H1 (cell line): ENCODE results near the gene LITAF. TPM values are rescaled to one million over a fixed set of nuclear protein-coding genes. Genes with fewer than 3 reads are reported as not detected.

Experiments used
- CTCF ChIA-PET: fragments of 300-600 bp; sonication (Branson Sonifier 250); formaldehyde crosslinking; loops from one replicate; lab custom pipeline; 2021; ENCODE audit not compliant: partially characterized antibody; lab: Charles Lee
- POLR2A ChIA-PET: fragments of 300-600 bp; sonication (Branson Sonifier 250); formaldehyde crosslinking; loops from one replicate; lab custom pipeline; 2021; ENCODE audit warnings: inconsistent platforms; ENCODE audit not compliant: partially characterized antibody; lab: Charles Lee
- DNase-seq, 2 experiments: peaks; one replicate each; pipeline versions ENCODE4 v3.0.0 to v3.0.0-alpha.2; 2010 to 2022; ENCODE audit warnings: low spot score in 2 of 2, low read depth in 1 of 2, mixed read lengths in 1 of 2
- FAIRE-seq: peaks from 2 replicates; lab custom pipeline; 2011; peaks lifted over from hg19 to GRCh38; lab: Jason Lieb, UNC
- H2AFZ ChIP-seq: 2 replicates; pipeline ENCODE4 v1.8.1; 2012; ENCODE audit warnings: low read length, inconsistent platforms
- H2AK5ac ChIP-seq: 2 replicates; pipeline ENCODE4 v1.6.1; 2013; ENCODE audit warnings: low read depth, low read length
- H2BK120ac ChIP-seq: replicated peaks from 2 replicates; pipeline ENCODE3; 2013; ENCODE audit warnings: low read depth, low read length, inconsistent platforms
- H2BK12ac ChIP-seq: 2 replicates; pipeline ENCODE4 v1.6.1; 2013; ENCODE audit warnings: low read depth, low read length
- H2BK15ac ChIP-seq: 2 replicates; pipeline ENCODE4 v1.6.1; 2013; ENCODE audit warnings: low read length
- H2BK20ac ChIP-seq: 2 replicates; pipeline ENCODE4 v1.6.1; 2013; ENCODE audit warnings: low read length
- H2BK5ac ChIP-seq: 2 replicates; pipeline ENCODE4 v1.6.1; 2013; ENCODE audit warnings: low read depth, low read length
- H3K14ac ChIP-seq: 2 replicates; pipeline ENCODE4 v1.6.1; 2013; ENCODE audit warnings: inconsistent platforms; ENCODE audit not compliant: insufficient read length
- H3K18ac ChIP-seq: 2 replicates; pipeline ENCODE4 v1.6.1; 2013; ENCODE audit warnings: low read length; ENCODE audit errors: extremely low read depth
- H3K23ac ChIP-seq: 2 replicates; pipeline ENCODE4 v1.6.1; 2013; ENCODE audit warnings: inconsistent platforms; ENCODE audit not compliant: insufficient read length
- H3K23me2 ChIP-seq: 2 replicates; pipeline ENCODE4 v1.6.1; 2013; ENCODE audit warnings: low read depth, low read length
- H3K27ac ChIP-seq: 2 replicates; pipeline ENCODE4 v1.6.1; 2011; ENCODE audit warnings: low read depth, low read length, inconsistent platforms
- H3K27me3 ChIP-seq, 4 experiments: replicated peaks in 1 of 4; 1 replicate in 1 of 4; 2 replicates in 3 of 4; pipeline versions ENCODE4 v1.6.1 to v1.8.1; 2011 to 2013; ENCODE audit warnings: low read length in 3 of 4, mild to moderate bottlenecking in 3 of 4, inconsistent platforms in 2 of 4, mixed read lengths in 2 of 4, moderate library complexity in 1 of 4; ENCODE audit not compliant: control insufficient read depth in 3 of 4, insufficient read depth in 3 of 4; ENCODE audit errors: extremely low read depth in 1 of 4
- H3K36me3 ChIP-seq, 4 experiments: 2 replicates each; pipeline versions ENCODE4 v1.6.1 to v1.8.1; 2011 to 2013; ENCODE audit warnings: mild to moderate bottlenecking in 4 of 4, low read length in 3 of 4, moderate library complexity in 2 of 4, control low read depth in 1 of 4, inconsistent platforms in 1 of 4; ENCODE audit not compliant: insufficient read depth in 4 of 4, control insufficient read depth in 2 of 4
- H3K4ac ChIP-seq: replicated peaks from 2 replicates; pipeline ENCODE3; 2013; ENCODE audit warnings: low read length, low read depth, mixed read lengths, inconsistent platforms; ENCODE audit not compliant: insufficient read length
- H3K4me1 ChIP-seq, 4 experiments: replicated peaks in 1 of 4; 1 replicate in 1 of 4; 2 replicates in 3 of 4; pipeline versions ENCODE4 v1.6.1 to v1.8.1; 2011 to 2013; ENCODE audit warnings: low read length in 3 of 4, inconsistent platforms in 2 of 4, mixed read lengths in 1 of 4; ENCODE audit not compliant: insufficient read depth in 4 of 4, control insufficient read depth in 3 of 4
- H3K4me2 ChIP-seq, 2 experiments: 2 replicates each; pipeline versions ENCODE4 v1.6.1 to v1.8.1; 2011 to 2013; ENCODE audit warnings: low read depth in 2 of 2, low read length in 2 of 2, control low read depth in 1 of 2, inconsistent platforms in 1 of 2, mild to moderate bottlenecking in 1 of 2; ENCODE audit not compliant: insufficient read depth in 1 of 2
- H3K4me3 ChIP-seq, 4 experiments: fragments of 200-600, 300-600 bp in 1 of 4; sonication (generic), shearing (Covaris generic), sonication (Bioruptor Twin) in 1 of 4; 2 replicates each; pipeline versions ENCODE4 v1.5.1 to v1.8.1; 2011 to 2016; ENCODE audit warnings: low read length in 4 of 4, low read depth in 3 of 4, control low read depth in 2 of 4, inconsistent platforms in 2 of 4, mild to moderate bottlenecking in 2 of 4, mixed read lengths in 1 of 4, moderate library complexity in 1 of 4; ENCODE audit not compliant: insufficient read depth in 2 of 4; ENCODE audit errors: extremely low read depth in 1 of 4
- H3K56ac ChIP-seq: replicated peaks from 2 replicates; pipeline ENCODE3; 2013; ENCODE audit warnings: low read depth, mild to moderate bottlenecking, mixed read lengths, low read length, inconsistent platforms; ENCODE audit not compliant: insufficient read length
- H3K79me1 ChIP-seq: 2 replicates; pipeline ENCODE4 v1.6.1; 2013; ENCODE audit warnings: low read depth, low read length, control low read depth
- H3K79me2 ChIP-seq, 2 experiments: 2 replicates each; pipeline versions ENCODE4 v1.6.1 to v1.8.1; 2012 to 2013; ENCODE audit warnings: low read length in 2 of 2, mild to moderate bottlenecking in 2 of 2, inconsistent platforms in 1 of 2; ENCODE audit not compliant: insufficient read depth in 2 of 2, control insufficient read depth in 1 of 2
- H3K9ac ChIP-seq, 4 experiments: replicated peaks in 1 of 4; 1 replicate in 1 of 4; 2 replicates in 3 of 4; pipeline versions ENCODE4 v1.6.1 to v1.8.1; 2011 to 2013; ENCODE audit warnings: low read depth in 3 of 4, low read length in 3 of 4, control low read depth in 2 of 4, mild to moderate bottlenecking in 2 of 4, moderate library complexity in 2 of 4, inconsistent platforms in 1 of 4; ENCODE audit errors: extremely low read depth in 1 of 4
- H3K9me3 ChIP-seq, 2 experiments: 2 replicates each; pipeline versions ENCODE4 v1.6.1 to v1.8.1; 2012 to 2013; ENCODE audit warnings: mild to moderate bottlenecking in 2 of 2, moderate library complexity in 2 of 2, control low read depth in 1 of 2, inconsistent platforms in 1 of 2, low read depth in 1 of 2, low read length in 1 of 2, mixed read lengths in 1 of 2; ENCODE audit not compliant: insufficient read depth in 2 of 2
- H4K20me1 ChIP-seq, 2 experiments: replicated peaks in 1 of 2; 2 replicates each; pipeline versions ENCODE3 to v1.8.1; 2011 to 2013; ENCODE audit warnings: inconsistent platforms in 2 of 2, low read length in 2 of 2, mild to moderate bottlenecking in 1 of 2; ENCODE audit not compliant: insufficient read depth in 2 of 2, control insufficient read depth in 1 of 2
- H4K5ac ChIP-seq: 2 replicates; pipeline ENCODE4 v1.6.1; 2013; ENCODE audit warnings: low read length, low read depth, mixed read lengths, inconsistent platforms; ENCODE audit not compliant: insufficient read length
- H4K8ac ChIP-seq: 2 replicates; pipeline ENCODE4 v1.8.0; 2013; ENCODE audit warnings: mild to moderate bottlenecking, moderate library complexity, low read length, inconsistent platforms; ENCODE audit not compliant: insufficient read depth; ENCODE audit errors: extremely low read depth
- H4K91ac ChIP-seq: replicated peaks from 2 replicates; pipeline ENCODE3; 2013; ENCODE audit warnings: low read length, mixed read lengths, inconsistent platforms; ENCODE audit not compliant: insufficient read length
- ASH2L ChIP-seq: fragments of 200-600, 300-600 bp; sonication (generic); IDR thresholded peaks from one replicate; pipeline ENCODE4 v1.7.1; 2017; ENCODE audit warnings: low read length
- BCL11A ChIP-seq, 2 experiments: IDR thresholded peaks; one replicate each; pipeline ENCODE4 v1.6.1; 2011; ENCODE audit warnings: low read depth in 2 of 2, low read length in 2 of 2, mild to moderate bottlenecking in 2 of 2
- BRCA1 ChIP-seq: IDR thresholded peaks from 2 replicates; pipeline ENCODE4 v1.6.1; 2012; ENCODE audit warnings: low read depth, low read length, improper control_type of control experiment
- CBX8 ChIP-seq: fragments of 300-800, 300-1000 bp; sonication (generic); IDR thresholded peaks from 2 replicates; pipeline ENCODE4 v1.7.1; 2016; ENCODE audit warnings: low read depth, low read length, borderline replicate concordance
- EP300 ChIP-seq, 2 experiments: IDR thresholded peaks; 1 replicate in 1 of 2; 2 replicates in 1 of 2; pipeline ENCODE4 v1.6.1; 2011 to 2012; ENCODE audit warnings: low read depth in 2 of 2, low read length in 2 of 2, mild to moderate bottlenecking in 2 of 2, borderline replicate concordance in 1 of 2, inconsistent platforms in 1 of 2, moderate library complexity in 1 of 2
- EZH2 ChIP-seq: fragments of 200-600 bp; sonication (generic); IDR thresholded peaks from 2 replicates; pipeline ENCODE4 v1.7.1; 2012; ENCODE audit warnings: low read depth, mild to moderate bottlenecking, moderate library complexity, low read length, inconsistent platforms; ENCODE audit not compliant: severe bottlenecking
- MAX ChIP-seq: IDR thresholded peaks from 2 replicates; pipeline ENCODE4 v1.6.1; 2012; ENCODE audit warnings: inconsistent platforms
- POLR2A ChIP-seq, 2 experiments: IDR thresholded peaks; 1 replicate in 1 of 2; 2 replicates in 1 of 2; pipeline ENCODE4 v1.6.1; 2011; ENCODE audit warnings: low read depth in 2 of 2, low read length in 2 of 2, mild to moderate bottlenecking in 2 of 2; ENCODE audit errors: control extremely low read depth in 1 of 2
- SAP30 ChIP-seq: fragments of 300-600 bp; sonication (generic); IDR thresholded peaks from 2 replicates; pipeline ENCODE4 v1.7.1; 2012; ENCODE audit warnings: low read length, moderate library complexity, mild to moderate bottlenecking, inconsistent platforms; ENCODE audit not compliant: insufficient read depth, insufficient replicate concordance
- SIX5 ChIP-seq: IDR thresholded peaks from 2 replicates; pipeline ENCODE4 v1.6.1; 2011; ENCODE audit warnings: mild to moderate bottlenecking, low read depth, low read length
- SP1 ChIP-seq: IDR thresholded peaks from 2 replicates; pipeline ENCODE4 v1.6.1; 2011; ENCODE audit warnings: low read depth, low read length
- SP2 ChIP-seq: IDR thresholded peaks from 2 replicates; pipeline ENCODE4 v1.6.1; 2012; ENCODE audit warnings: mild to moderate bottlenecking, low read length, inconsistent platforms
- SP4 ChIP-seq: IDR thresholded peaks from 2 replicates; pipeline ENCODE4 v1.6.1; 2012; ENCODE audit warnings: low read length, inconsistent platforms
- TAF7 ChIP-seq: optimal IDR thresholded peaks from 2 replicates; pipeline ENCODE3; 2011; ENCODE audit warnings: low read depth, mild to moderate bottlenecking, inconsistent platforms, low read length, moderate library complexity, borderline replicate concordance
- ZNF274 ChIP-seq: IDR thresholded peaks from 2 replicates; pipeline ENCODE4 v1.7.0; 2012; ENCODE audit warnings: low read length, borderline replicate concordance; ENCODE audit errors: extremely low read depth
- WGBS, 2 experiments: shearing (Covaris generic) in 1 of 2; methylation state at CpG; one replicate each; pipeline versions ENCODE4 v1.1.6 to v1.1.7; 2013 to 2015; ENCODE audit warnings: low lambda C conversion rate in 2 of 2, mixed read lengths in 2 of 2, inconsistent platforms in 1 of 2, low coverage in 1 of 2, missing lambda C conversion rate in 1 of 2; ENCODE audit not compliant: insufficient replicate concordance in 2 of 2, insufficient coverage in 1 of 2, insufficient read length in 1 of 2; ENCODE audit errors: extremely low coverage in 1 of 2, missing lambda C conversion rate in 1 of 2; 5-methylcytosine and 5-hydroxymethylcytosine counted together
- polyA plus RNA-seq, 7 experiments: library from polyadenylated mRNA; depleted of rRNA in 3 of 7; stranded (reverse) in 5 of 7; unstranded in 2 of 7; fragments of >200 nt in 5 of 7; fragments of 200-250 nt in 2 of 7; gene quantifications; 1 replicate in 5 of 7; 2 replicates in 1 of 7; 4 replicates in 1 of 7; pipeline versions ENCODE4 v1.2.1 to v1.2.3, GENCODE V29; 2011 to 2013; ENCODE audit warnings: missing spikeins in 2 of 7, mixed read lengths in 2 of 7
- total RNA-seq: library from RNA; stranded (reverse); fragmentation: NEBNext Ultra II Directional; extraction: Animal tissue kit (Norgen Biotek cat#: 25700); gene quantifications from 2 replicates; pipeline ENCODE4 v1.2.1, GENCODE V29; 2021

The LITAF gene
- total and polyA plus RNA-seq, 2 of the 8 experiments (the other 6 are each of a cell fraction or from before 2014, with no cell fraction given) = 165 to 205 TPM

GRCh38 chr16:11551842-11552241 is 34.9 kb downstream of the LITAF start:
- 97% methylated on average over 3 of the region's 3 CpGs; no CpG with 5 or more reads in 1 of the 2 experiments for whole genome bisulfite sequencing, 2 experiments
- Histone ChIP-seq H2BK5ac (no peak overlapping the region), H3K9ac (no peak overlapping the region), H3K4me2 (no peak overlapping the region), H2AFZ (no peak overlapping the region), H4K20me1 (no peaks in the 10 kb centered on the region), H3K18ac (no peak overlapping the region), H3K79me1 (no peaks in the 10 kb centered on the region), H2BK120ac (no peak overlapping the region), H3K4ac (no peak overlapping the region), H3K27ac (no peak overlapping the region), H3K4me3 (no peak overlapping the region), H3K14ac (no peak overlapping the region), H4K91ac (no peak overlapping the region), H2BK20ac (no peak overlapping the region), H4K5ac (no peak overlapping the region), H3K23ac (no peak overlapping the region), H2AK5ac (no peak overlapping the region), H3K79me2 (peaks cover 0 to 3% of the 10 kb centered on the region in 2 experiments; a peak in 1 of 4 replicates), H3K36me3 (peaks cover 10 to 92% (median 36%) of the 10 kb centered on the region in 4 experiments; a peak in 6 of 8 replicates), H3K23me2 (no peaks in the 10 kb centered on the region), H3K9me3 (peaks cover 0 to 3% of the 10 kb centered on the region in 2 experiments; a peak in 3 of 4 replicates), H2BK12ac (no peak overlapping the region), H3K27me3 (no peaks in the 10 kb centered on the region; a peak in 1 of 7 replicates), H4K8ac (no peak overlapping the region), H3K56ac (no peak overlapping the region), H2BK15ac (no peak overlapping the region), H3K4me1 (no peaks in the 10 kb centered on the region)
- CTCF ChIA-PET = interaction anchor here (1.9 kb wide), 1 partner anchor 20 kb away, joined by 9 read pairs; no protein-coding TSS in a partner anchor
- POLR2A ChIA-PET = interaction anchor here (0.9 kb wide), 1 partner anchor 85 kb away, joined by 3 read pairs; no protein-coding TSS in a partner anchor
- FAIRE-seq (no peak), DNase-seq (no peak)
- TF ChIP-seq SP1 (no peak), MAX (no peak), SIX5 (no peak), SAP30 (no peak), EP300 (IDR thresholded peaks at IDR 0.05; ENCODE audit: borderline replicate concordance in 1 of 2, low read depth in 2 of 2, low read length in 2 of 2) (no peak), POLR2A (IDR thresholded peaks at IDR 0.05; ENCODE audit: control extremely low read depth in 1 of 2, low read depth in 2 of 2, low read length in 2 of 2) (no peak), ZNF274 (no peak), BRCA1 (no peak), CBX8 (no peak), BCL11A (IDR thresholded peaks at IDR 0.05; ENCODE audit: low read depth in 2 of 2, low read length in 2 of 2) (no peak), EZH2 (no peak), SP2 (no peak), ASH2L (no peak), SP4 (no peak), TAF7 (no peak)
